ENCODE measurements around the gene TRIO. TPM values are rescaled to one million over a fixed set of nuclear protein-coding genes. Genes with fewer than 3 reads are reported as not detected.
A peak's percentile ranks its signal among the peaks of the same experiment; 100 is the strongest.

The TRIO gene
- total RNA-seq (2021): 69.2 to 88.8 TPM (median 73.5 TPM) in 3 replicates
- Bru-seq, nascent RNA: percentile 82 among the genes with signal in this experiment
- long read RNA-seq, experiment 1, partial matches to known transcripts: 15 of 41 reads
- long read RNA-seq, experiment 1, other reads (novel, unspliced or antisense): 25 of 41 reads
- long read RNA-seq, experiment 2, full-length matches to known transcripts: 1 of 35 reads
- long read RNA-seq, experiment 2, partial matches to known transcripts: 18 of 35 reads
- long read RNA-seq, experiment 2, other reads (novel, unspliced or antisense): 16 of 35 reads
- long read RNA-seq, experiment 3, partial matches to known transcripts: 1 of 3 reads
- long read RNA-seq, experiment 3, other reads (novel, unspliced or antisense): 2 of 3 reads

GRCh38 chr5:14142827-14143545 lies at the start of gene TRIO:
Gene TRIO (plus strand): TSS chr5:14143342. CDS start chr5:14143726, 384 bp downstream.
- CTCF ChIA-PET: interaction anchor here (0.5 to 5.9 kb wide), 15 partner anchors 9 to 209 kb away, joined by 3 to 45 read pairs (median 3); no protein-coding TSS in a partner anchor
- POLR2A ChIA-PET: interaction anchor here (0.6 to 1.0 kb wide), 3 partner anchors 11 to 107 kb away, joined by 3 read pairs; no protein-coding TSS in a partner anchor
- TF ChIP-seq, protein P1, sequence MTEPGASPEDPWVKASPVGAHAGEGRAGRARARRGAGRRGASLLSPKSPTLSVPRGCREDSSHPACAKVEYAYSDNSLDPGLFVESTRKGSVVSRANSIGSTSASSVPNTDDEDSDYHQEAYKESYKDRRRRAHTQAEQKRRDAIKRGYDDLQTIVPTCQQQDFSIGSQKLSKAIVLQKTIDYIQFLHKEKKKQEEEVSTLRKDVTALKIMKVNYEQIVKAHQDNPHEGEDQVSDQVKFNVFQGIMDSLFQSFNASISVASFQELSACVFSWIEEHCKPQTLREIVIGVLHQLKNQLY (CRISPR knock-in tag; IDR thresholded peaks at IDR 0.05): no peak
- TF ChIP-seq STAT6 (CRISPR knock-in tag; conservative IDR thresholded peaks at IDR 0.05; ENCODE audit: low read depth): no peak
- TF ChIP-seq, protein P2, sequence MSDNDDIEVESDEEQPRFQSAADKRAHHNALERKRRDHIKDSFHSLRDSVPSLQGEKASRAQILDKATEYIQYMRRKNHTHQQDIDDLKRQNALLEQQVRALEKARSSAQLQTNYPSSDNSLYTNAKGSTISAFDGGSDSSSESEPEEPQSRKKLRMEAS (CRISPR knock-in tag; IDR thresholded peaks at IDR 0.05): no peak
- TF ChIP-seq, protein P3, sequence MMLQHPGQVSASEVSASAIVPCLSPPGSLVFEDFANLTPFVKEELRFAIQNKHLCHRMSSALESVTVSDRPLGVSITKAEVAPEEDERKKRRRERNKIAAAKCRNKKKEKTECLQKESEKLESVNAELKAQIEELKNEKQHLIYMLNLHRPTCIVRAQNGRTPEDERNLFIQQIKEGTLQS (CRISPR knock-in tag; conservative IDR thresholded peaks at IDR 0.05): no peak
- TF ChIP-seq ZNF232 (CRISPR knock-in tag; IDR thresholded peaks at IDR 0.05): 0 out of 2 replicates have a peak, but pooled peaks have one; percentile 31
- TF ChIP-seq CREM (CRISPR knock-in tag; IDR thresholded peaks at IDR 0.05): 0 out of 2 replicates have a peak, but pooled peaks have one; percentile 36
- peak; percentile 27 for TF ChIP-seq FOXP1 (CRISPR knock-in tag; IDR thresholded peaks at IDR 0.05; ENCODE audit: borderline replicate concordance)
- peak; percentile 77 for TF ChIP-seq SP1 (CRISPR knock-in tag; conservative IDR thresholded peaks at IDR 0.05)
- no peak for TF ChIP-seq GTF2I (CRISPR knock-in tag; conservative IDR thresholded peaks at IDR 0.05)
- TF ChIP-seq NFATC4 (CRISPR knock-in tag; IDR thresholded peaks at IDR 0.05): no peak
- no peak for TF ChIP-seq KAT7 (CRISPR knock-in tag; IDR thresholded peaks at IDR 0.05; ENCODE audit: borderline replicate concordance)
- no peak for TF ChIP-seq CDX4 (CRISPR knock-in tag; IDR thresholded peaks at IDR 0.05; ENCODE audit: borderline replicate concordance)
- TF ChIP-seq CBFB (CRISPR knock-in tag; IDR thresholded peaks at IDR 0.05; ENCODE audit: low read depth): no peak
- TF ChIP-seq, protein P4, sequence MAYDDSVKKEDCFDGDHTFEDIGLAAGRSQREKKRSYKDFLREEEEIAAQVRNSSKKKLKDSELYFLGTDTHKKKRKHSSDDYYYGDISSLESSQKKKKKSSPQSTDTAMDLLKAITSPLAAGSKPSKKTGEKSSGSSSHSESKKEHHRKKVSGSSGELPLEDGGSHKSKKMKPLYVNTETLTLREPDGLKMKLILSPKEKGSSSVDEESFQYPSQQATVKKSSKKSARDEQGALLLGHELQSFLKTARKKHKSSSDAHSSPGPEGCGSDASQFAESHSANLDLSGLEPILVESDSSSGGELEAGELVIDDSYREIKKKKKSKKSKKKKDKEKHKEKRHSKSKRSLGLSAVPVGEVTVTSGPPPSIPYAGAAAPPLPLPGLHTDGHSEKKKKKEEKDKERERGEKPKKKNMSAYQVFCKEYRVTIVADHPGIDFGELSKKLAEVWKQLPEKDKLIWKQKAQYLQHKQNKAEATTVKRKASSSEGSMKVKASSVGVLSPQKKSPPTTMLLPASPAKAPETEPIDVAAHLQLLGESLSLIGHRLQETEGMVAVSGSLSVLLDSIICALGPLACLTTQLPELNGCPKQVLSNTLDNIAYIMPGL (CRISPR knock-in tag; IDR thresholded peaks at IDR 0.05): peak; percentile 96
- TF ChIP-seq NFYB (CRISPR knock-in tag; conservative IDR thresholded peaks at IDR 0.05; ENCODE audit: low read depth): no peak
- TF ChIP-seq CTCF (IDR thresholded peaks at IDR 0.05): peak; percentile 32; the same call in 1 of the 2 replicates
- TF ChIP-seq, protein P5, sequence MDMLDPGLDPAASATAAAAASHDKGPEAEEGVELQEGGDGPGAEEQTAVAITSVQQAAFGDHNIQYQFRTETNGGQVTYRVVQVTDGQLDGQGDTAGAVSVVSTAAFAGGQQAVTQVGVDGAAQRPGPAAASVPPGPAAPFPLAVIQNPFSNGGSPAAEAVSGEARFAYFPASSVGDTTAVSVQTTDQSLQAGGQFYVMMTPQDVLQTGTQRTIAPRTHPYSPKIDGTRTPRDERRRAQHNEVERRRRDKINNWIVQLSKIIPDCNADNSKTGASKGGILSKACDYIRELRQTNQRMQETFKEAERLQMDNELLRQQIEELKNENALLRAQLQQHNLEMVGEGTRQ (CRISPR knock-in tag; IDR thresholded peaks at IDR 0.05): no peak
- no peak for TF ChIP-seq E2F1 (CRISPR knock-in tag; IDR thresholded peaks at IDR 0.05)
- TF ChIP-seq TCF7 (CRISPR knock-in tag; IDR thresholded peaks at IDR 0.05; ENCODE audit: low read depth): no peak
- no peak for TF ChIP-seq ELF4 (CRISPR knock-in tag; IDR thresholded peaks at IDR 0.05; ENCODE audit: low read depth)
- TF ChIP-seq MXD4 (CRISPR knock-in tag; IDR thresholded peaks at IDR 0.05; ENCODE audit: borderline replicate concordance): no peak

More at GRCh38 chr5:14142827-14143545, at the start of gene TRIO:
- no peaks in the 10 kb centered on the region for H3K36me3 Mint-ChIP-seq
- peak; percentile 81 for ATAC-seq
- peak within 1 kb of the TSS; percentile 80 for H3K27ac Mint-ChIP-seq
- no peaks in the 10 kb centered on the region for H3K9me3 Mint-ChIP-seq
- peaks cover 8% of the 10 kb centered on the region; the same call in 1 of the 2 replicates for H3K27me3 Mint-ChIP-seq (ENCODE audit: low read depth)
- peak; percentile 93 for DNase-seq (ENCODE audit: low spot score)
- H3K4me3 Mint-ChIP-seq: peak within 1 kb of the TSS; percentile 81
- H3K4me1 Mint-ChIP-seq: peaks cover 42% of the 10 kb centered on the region
